Astrocyte (in vitro differentiated cells and primary cell): ENCODE measurements around the gene ARHGAP4. TPM values are rescaled to one million over a fixed set of nuclear protein-coding genes. Genes with fewer than 3 reads are reported as not detected.

Source experiments
- DNase-seq: peaks from one replicate; pipeline ENCODE4 v3.0.0-alpha.2; 2010; ENCODE audit warnings: low read depth
- FAIRE-seq: peaks from 2 replicates; lab custom pipeline; 2011; peaks lifted over from hg19 to GRCh38; lab: Jason Lieb, UNC
- H2AFZ ChIP-seq: 2 replicates; pipeline ENCODE4 v1.6.0; 2012; ENCODE audit warnings: low read depth, low read length, inconsistent platforms
- H3K27ac ChIP-seq: 2 replicates; pipeline ENCODE4 v1.5.1; 2011; ENCODE audit warnings: low read depth, low read length, inconsistent platforms
- H3K27me3 ChIP-seq: 2 replicates; pipeline ENCODE4 v1.6.0; 2011; ENCODE audit warnings: low read length, inconsistent platforms; ENCODE audit not compliant: insufficient read depth
- H3K36me3 ChIP-seq: 2 replicates; pipeline ENCODE4 v1.5.1; 2011; ENCODE audit warnings: low read length, inconsistent platforms; ENCODE audit not compliant: insufficient read depth
- H3K4me1 ChIP-seq: 2 replicates; pipeline ENCODE4 v1.5.1; 2011; ENCODE audit warnings: low read length, inconsistent platforms; ENCODE audit not compliant: insufficient read depth
- H3K4me2 ChIP-seq: 2 replicates; pipeline ENCODE4 v1.6.0; 2012; ENCODE audit warnings: low read length, inconsistent platforms
- H3K4me3 ChIP-seq: 2 replicates; pipeline ENCODE4 v1.5.1; 2011; ENCODE audit warnings: low read depth, mild to moderate bottlenecking, low read length, inconsistent platforms; ENCODE audit not compliant: insufficient read depth
- H3K79me2 ChIP-seq: 2 replicates; pipeline ENCODE4 v1.6.0; 2012; ENCODE audit warnings: mild to moderate bottlenecking, low read length, inconsistent platforms; ENCODE audit not compliant: insufficient read depth
- H3K9ac ChIP-seq: 2 replicates; pipeline ENCODE4 v1.6.0; 2012; ENCODE audit warnings: mild to moderate bottlenecking, low read length, inconsistent platforms
- H3K9me3 ChIP-seq: 2 replicates; pipeline ENCODE4 v1.5.1; 2012; ENCODE audit warnings: low read depth, mild to moderate bottlenecking, low read length, inconsistent platforms; ENCODE audit not compliant: insufficient read depth
- H4K20me1 ChIP-seq: 2 replicates; pipeline ENCODE4 v1.6.0; 2012; ENCODE audit warnings: low read length, inconsistent platforms; ENCODE audit not compliant: insufficient read depth
- H3K27ac Mint-ChIP-seq: one replicate; pipeline ENCODE4 v1.8.0; 2021; ENCODE audit warnings: mild to moderate bottlenecking, mixed read lengths; ENCODE audit not compliant: unreplicated experiment
- H3K27me3 Mint-ChIP-seq: one replicate; pipeline ENCODE4 v1.8.0; 2021; ENCODE audit warnings: low read depth, mixed read lengths; ENCODE audit not compliant: unreplicated experiment
- H3K36me3 Mint-ChIP-seq: one replicate; pipeline ENCODE4 v1.8.0; 2021; ENCODE audit warnings: low read depth, mixed read lengths; ENCODE audit not compliant: unreplicated experiment
- H3K4me1 Mint-ChIP-seq: one replicate; pipeline ENCODE4 v1.8.0; 2021; ENCODE audit warnings: low read depth, mixed read lengths; ENCODE audit not compliant: unreplicated experiment
- H3K4me3 Mint-ChIP-seq: one replicate; pipeline ENCODE4 v1.8.0; 2021; ENCODE audit warnings: mild to moderate bottlenecking, moderate library complexity, mixed read lengths; ENCODE audit not compliant: unreplicated experiment
- H3K9me3 Mint-ChIP-seq: one replicate; pipeline ENCODE4 v1.8.0; 2021; ENCODE audit warnings: mild to moderate bottlenecking, mixed read lengths; ENCODE audit not compliant: unreplicated experiment
- CTCF ChIP-seq: IDR thresholded peaks from 2 replicates; pipeline ENCODE4 v1.5.1; 2011; ENCODE audit warnings: low read depth, mild to moderate bottlenecking, inconsistent platforms, low read length, moderate library complexity; ENCODE audit not compliant: insufficient read depth
- EZH2 ChIP-seq: IDR thresholded peaks from 2 replicates; pipeline ENCODE4 v1.6.1; 2012; ENCODE audit warnings: mild to moderate bottlenecking, low read length, inconsistent platforms; ENCODE audit not compliant: insufficient read depth
- total RNA-seq: library from RNA; stranded (reverse); gene quantifications from 2 replicates; pipeline ENCODE4 v1.2.1, GENCODE V29; 2021

The ARHGAP4 gene
- total RNA-seq, 1 donor from 2014 or later: 3.9 TPM

- Histone ChIP-seq H3K9me3 (no peaks in the 10 kb centered on the region), H3K27ac (no peak overlapping the region), H3K4me3 (no peak overlapping the region), H3K4me1 (no peaks in the 10 kb centered on the region), H3K4me2 (no peak overlapping the region), H3K36me3 (no peaks in the 10 kb centered on the region), H2AFZ (no peak overlapping the region), H4K20me1 (no peaks in the 10 kb centered on the region), H3K27me3 (peaks cover 2% of the 10 kb centered on the region), H3K9ac (no peak overlapping the region), H3K79me2 (no peaks in the 10 kb centered on the region)
- Mint-ChIP-seq H3K27ac (no peak overlapping the region), H3K4me1 (peaks cover 7% of the 10 kb centered on the region), H3K4me3 (no peak overlapping the region), H3K9me3 (no peaks in the 10 kb centered on the region), H3K36me3 (peaks cover 6% of the 10 kb centered on the region), H3K27me3 (no peaks in the 10 kb centered on the region)
- FAIRE-seq (no peak), DNase-seq (no peak)
- TF ChIP-seq EZH2 (no peak), CTCF (no peak)
These were observed 56.4 kb downstream of the ARHGAP4 start for GRCh38 chrX:153869473-153870287.

DNA sequence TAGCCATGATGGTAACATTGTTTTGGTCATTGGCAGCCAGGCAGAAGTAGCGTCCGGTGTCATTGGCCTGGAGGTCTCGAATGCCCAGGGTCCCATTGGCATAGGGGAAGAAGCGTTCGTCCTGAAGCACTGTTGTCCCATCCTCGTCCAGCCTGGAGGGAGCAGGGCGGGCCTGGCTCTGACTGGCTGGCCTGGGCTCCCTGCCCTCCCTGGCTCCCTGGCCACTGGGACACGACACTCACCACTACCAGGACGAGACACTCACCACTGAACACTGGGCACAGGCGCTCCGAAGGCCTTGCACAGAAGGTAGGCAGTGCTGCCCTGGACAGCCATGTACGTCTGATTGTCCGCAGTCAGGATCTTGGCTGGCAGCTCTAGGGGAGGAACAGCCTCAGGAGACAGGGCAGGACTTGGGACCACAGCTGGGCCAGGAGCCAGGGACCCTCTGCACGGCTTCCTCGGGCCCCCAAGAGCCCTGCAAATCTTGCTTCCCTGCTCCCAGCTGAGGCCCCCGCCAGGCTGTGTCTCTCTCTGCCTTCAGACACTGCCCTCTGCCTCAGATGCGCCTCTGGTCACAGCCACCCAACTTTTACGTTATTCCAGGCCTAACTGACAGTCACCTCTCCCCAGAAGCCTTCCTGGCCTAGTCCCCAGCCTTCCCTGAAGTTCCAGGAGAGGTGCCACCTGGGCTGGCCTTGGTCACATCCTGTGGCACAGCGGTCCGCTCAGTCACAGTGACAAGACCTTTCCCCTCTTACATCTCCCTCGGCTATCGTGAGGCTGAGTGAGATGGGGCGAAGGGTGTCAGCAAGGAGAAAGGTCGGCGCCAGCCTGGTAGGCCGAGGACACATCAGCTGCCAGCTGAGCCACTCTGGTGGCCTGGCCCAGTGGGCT, 57.2 kb downstream of the ARHGAP4 start:
- FAIRE-seq (no peak), DNase-seq (no peak)
- Histone ChIP-seq H3K27me3 (peaks cover 2% of the 10 kb centered on the region), H3K4me3 (no peak overlapping the region), H2AFZ (no peak overlapping the region), H4K20me1 (no peaks in the 10 kb centered on the region), H3K27ac (no peak overlapping the region), H3K4me1 (no peaks in the 10 kb centered on the region), H3K9me3 (no peaks in the 10 kb centered on the region), H3K79me2 (no peaks in the 10 kb centered on the region), H3K4me2 (no peak overlapping the region), H3K9ac (no peak overlapping the region), H3K36me3 (no peaks in the 10 kb centered on the region)
- Mint-ChIP-seq H3K36me3 (peaks cover 5% of the 10 kb centered on the region), H3K9me3 (no peaks in the 10 kb centered on the region), H3K27ac (no peak overlapping the region), H3K27me3 (no peaks in the 10 kb centered on the region), H3K4me1 (peaks cover 4% of the 10 kb centered on the region), H3K4me3 (no peak overlapping the region)
- no peak for TF ChIP-seq CTCF
- TF ChIP-seq EZH2: no peak
